ENCODE results near the gene DYSF. TPM values are rescaled to one million over a fixed set of nuclear protein-coding genes. Genes with fewer than 3 reads are reported as not detected.

Gene DYSF
- total RNA-seq, 4 donors from 2014 or later, result 1.7 to 5.0 (median 2.6) TPM

- TF ChIP-seq POLR2AphosphoS5 (IDR thresholded peaks at IDR 0.05), result no peak
- TF ChIP-seq POLR2A (IDR thresholded peaks at IDR 0.05), result no peak
- TF ChIP-seq EP300 (IDR thresholded peaks at IDR 0.05), result no peak
- TF ChIP-seq, protein P1, sequence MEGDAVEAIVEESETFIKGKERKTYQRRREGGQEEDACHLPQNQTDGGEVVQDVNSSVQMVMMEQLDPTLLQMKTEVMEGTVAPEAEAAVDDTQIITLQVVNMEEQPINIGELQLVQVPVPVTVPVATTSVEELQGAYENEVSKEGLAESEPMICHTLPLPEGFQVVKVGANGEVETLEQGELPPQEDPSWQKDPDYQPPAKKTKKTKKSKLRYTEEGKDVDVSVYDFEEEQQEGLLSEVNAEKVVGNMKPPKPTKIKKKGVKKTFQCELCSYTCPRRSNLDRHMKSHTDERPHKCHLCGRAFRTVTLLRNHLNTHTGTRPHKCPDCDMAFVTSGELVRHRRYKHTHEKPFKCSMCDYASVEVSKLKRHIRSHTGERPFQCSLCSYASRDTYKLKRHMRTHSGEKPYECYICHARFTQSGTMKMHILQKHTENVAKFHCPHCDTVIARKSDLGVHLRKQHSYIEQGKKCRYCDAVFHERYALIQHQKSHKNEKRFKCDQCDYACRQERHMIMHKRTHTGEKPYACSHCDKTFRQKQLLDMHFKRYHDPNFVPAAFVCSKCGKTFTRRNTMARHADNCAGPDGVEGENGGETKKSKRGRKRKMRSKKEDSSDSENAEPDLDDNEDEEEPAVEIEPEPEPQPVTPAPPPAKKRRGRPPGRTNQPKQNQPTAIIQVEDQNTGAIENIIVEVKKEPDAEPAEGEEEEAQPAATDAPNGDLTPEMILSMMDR (IDR thresholded peaks at IDR 0.05), result no peak
- 94% methylated on average over 1 of the region's 1 CpG for WGBS
- Histone ChIP-seq H3K4me3 (no peak overlapping the region), H3K4me1 (no peaks in the 10 kb centered on the region), H3K36me3 (peaks cover 7% of the 10 kb centered on the region), H3K27ac (no peak overlapping the region), H3K27me3 (no peaks in the 10 kb centered on the region), H3K9me3 (no peaks in the 10 kb centered on the region)
- no peak for DNase-seq (ENCODE audit: low spot score in 2 of 2)
Measured at GRCh38 chr2:71446505-71446904, 6.9 kb upstream of the DYSF start.

DNA sequence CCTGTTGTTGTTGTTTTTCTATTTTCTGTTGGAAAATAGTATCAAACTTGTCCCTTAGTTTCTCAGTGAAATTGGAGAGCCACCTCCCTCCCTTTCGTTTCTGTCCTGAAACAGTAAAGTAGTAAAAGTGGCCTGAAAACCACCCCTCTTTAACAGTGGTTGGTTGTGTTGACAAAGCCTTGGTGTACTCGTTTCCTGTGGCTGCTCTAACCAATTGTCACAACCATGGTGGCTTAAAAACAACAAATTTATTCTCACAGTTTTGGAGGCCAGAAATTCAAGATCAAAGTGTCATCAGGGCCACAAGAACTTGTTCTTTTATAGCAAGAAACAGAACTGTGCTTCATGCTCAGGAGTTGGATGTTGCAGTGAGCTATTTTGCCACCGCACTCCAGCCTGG is 4.0 kb upstream of the DYSF start:
- Histone ChIP-seq H3K4me1 (peaks cover 19% of the 10 kb centered on the region), H3K9me3 (no peaks in the 10 kb centered on the region), H3K36me3 (no peaks in the 10 kb centered on the region), H3K27me3 (peaks cover 9% of the 10 kb centered on the region), H3K4me3 (no peak overlapping the region), H3K27ac (no peak overlapping the region)
- TF ChIP-seq, protein P1 (IDR thresholded peaks at IDR 0.05), result no peak
- TF ChIP-seq EP300 (IDR thresholded peaks at IDR 0.05) (no peak), POLR2A (IDR thresholded peaks at IDR 0.05) (no peak), POLR2AphosphoS5 (IDR thresholded peaks at IDR 0.05) (no peak)
- DNase-seq (ENCODE audit: low spot score in 2 of 2), result no peak
- 67% methylated on average over 3 of the region's 3 CpGs for WGBS

GRCh38 chr2:71451705-71452104 is 1.7 kb upstream of the DYSF start:
- H3K27ac ChIP-seq, result no peak overlapping the region
- WGBS, result 90% methylated on average over 4 of the region's 4 CpGs
- no peaks in the 10 kb centered on the region for H3K9me3 ChIP-seq

DNA sequence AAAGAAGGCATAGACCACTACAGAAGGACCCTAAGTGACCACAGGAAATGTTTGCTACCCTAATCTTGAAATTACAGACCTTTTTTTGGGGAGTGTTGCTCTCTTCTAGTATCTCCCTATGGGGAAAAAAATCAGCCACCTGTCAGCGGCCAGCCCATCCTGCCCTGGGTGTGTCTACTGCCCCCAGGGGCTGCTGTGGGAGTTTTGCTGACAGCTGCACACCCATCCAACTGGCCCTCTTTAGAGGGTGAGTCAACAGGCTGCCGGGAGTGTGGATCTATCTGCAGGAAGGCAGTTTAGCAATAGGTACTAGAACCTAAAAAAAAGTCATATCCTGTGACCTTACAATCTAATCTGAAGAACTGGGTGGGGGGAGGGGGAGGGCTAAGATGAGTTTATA is 796 bp upstream of the DYSF start:
- H3K9me3 ChIP-seq, result no peaks in the 10 kb centered on the region
- H3K27me3 ChIP-seq, result peaks cover 20% of the 10 kb centered on the region
- WGBS, result 15% methylated on average over 2 of the region's 2 CpGs
- H3K27ac ChIP-seq, result no peak overlapping the region
- DNase-seq (ENCODE audit: low spot score in 2 of 2), result no peak
- H3K4me3 ChIP-seq, result no peak overlapping the region
- no peaks in the 10 kb centered on the region for H3K36me3 ChIP-seq
- peaks cover 24% of the 10 kb centered on the region for H3K4me1 ChIP-seq
- TF ChIP-seq POLR2AphosphoS5 (IDR thresholded peaks at IDR 0.05), result no peak
- TF ChIP-seq, protein P1 (IDR thresholded peaks at IDR 0.05), result no peak
- no peak for TF ChIP-seq EP300 (IDR thresholded peaks at IDR 0.05)
- no peak for TF ChIP-seq POLR2A (IDR thresholded peaks at IDR 0.05)

More at GRCh38 chr2:71451705-71452104, 1.7 kb upstream of the DYSF start:
- H3K4me3 ChIP-seq, result no peak overlapping the region
- DNase-seq (ENCODE audit: low spot score in 2 of 2), result no peak
- no peaks in the 10 kb centered on the region for H3K36me3 ChIP-seq
- no peak for TF ChIP-seq POLR2AphosphoS5 (IDR thresholded peaks at IDR 0.05)
- TF ChIP-seq, protein P1 (IDR thresholded peaks at IDR 0.05), result no peak
- peaks cover 24% of the 10 kb centered on the region for H3K4me1 ChIP-seq
- peaks cover 20% of the 10 kb centered on the region for H3K27me3 ChIP-seq

DNA sequence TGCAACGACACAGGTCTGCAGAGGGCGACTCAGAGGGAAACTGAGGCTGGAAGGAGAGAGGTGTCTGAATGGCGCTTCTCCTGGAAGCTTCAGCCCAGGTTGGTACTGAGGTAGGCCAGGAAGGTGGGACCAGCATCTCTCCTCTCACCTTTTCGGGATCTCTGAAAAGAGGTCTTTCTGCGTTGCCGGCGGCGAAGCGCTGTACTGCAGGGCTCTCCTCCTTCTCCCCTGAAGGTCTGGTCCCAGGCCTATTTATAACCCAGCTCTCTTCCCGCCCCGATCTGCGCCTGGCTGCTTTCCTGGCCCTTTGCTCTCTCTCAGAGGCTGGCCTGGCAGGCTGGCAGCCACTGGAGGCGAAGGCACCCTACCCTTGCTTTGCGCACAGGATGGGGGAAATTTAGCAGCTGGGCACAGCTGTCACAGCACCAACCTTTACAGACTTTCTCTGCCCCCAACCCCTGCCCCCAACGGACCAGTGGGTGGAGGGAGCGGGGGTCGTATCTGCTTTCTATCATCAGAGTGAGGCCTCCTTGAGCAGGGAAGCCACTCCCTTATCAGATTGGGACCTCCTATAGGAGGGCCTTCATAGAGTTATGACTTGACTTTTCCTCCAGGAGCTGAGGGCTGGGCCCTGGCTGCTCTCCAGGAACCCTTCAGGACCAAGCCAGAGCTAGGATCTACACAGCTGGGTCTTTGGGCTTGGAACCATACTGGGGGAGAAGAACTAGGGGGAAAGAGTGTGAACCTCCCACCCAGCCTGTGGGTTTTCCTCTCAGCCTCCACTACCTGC is 1.1 kb downstream of the DYSF start:
- no peak for TF ChIP-seq POLR2AphosphoS5 (IDR thresholded peaks at IDR 0.05)
- TF ChIP-seq, protein P1 (IDR thresholded peaks at IDR 0.05), result no peak
- no peak for TF ChIP-seq EP300 (IDR thresholded peaks at IDR 0.05)
- no peak for TF ChIP-seq POLR2A (IDR thresholded peaks at IDR 0.05)
- H3K4me1 ChIP-seq, result peaks cover 24% of the 10 kb centered on the region
- H3K36me3 ChIP-seq, result no peaks in the 10 kb centered on the region
- 30% methylated on average over 12 of the region's 17 CpGs for WGBS
- DNase-seq (ENCODE audit: low spot score in 2 of 2), result no peak
- peaks cover 20% of the 10 kb centered on the region for H3K27me3 ChIP-seq
- H3K9me3 ChIP-seq, result no peaks in the 10 kb centered on the region
- H3K27ac ChIP-seq, result no peak overlapping the region
- H3K4me3 ChIP-seq, result peak overlapping the region; percentile 55
